Fibroblast of mammary gland (primary cell): ENCODE results near the gene NUP210L.
A peak's percentile ranks its signal among the peaks of the same experiment; 100 is the strongest.

Experiments
- DNase-seq: peaks from one replicate; pipeline ENCODE4 v3.0.0-alpha.2; 2010; ENCODE audit warnings: low read depth
- H3K4me3 ChIP-seq: 2 replicates; pipeline ENCODE4 v1.5.1; 2011; ENCODE audit warnings: low read depth, mild to moderate bottlenecking, low read length, moderate library complexity; ENCODE audit not compliant: control insufficient read depth
- CTCF ChIP-seq: conservative IDR thresholded peaks from 2 replicates; pipeline ENCODE4 v1.5.1; 2011; ENCODE audit warnings: low read depth, low read length, inconsistent platforms; ENCODE audit not compliant: control insufficient read depth, insufficient read depth

The NUP210L gene

DNA sequence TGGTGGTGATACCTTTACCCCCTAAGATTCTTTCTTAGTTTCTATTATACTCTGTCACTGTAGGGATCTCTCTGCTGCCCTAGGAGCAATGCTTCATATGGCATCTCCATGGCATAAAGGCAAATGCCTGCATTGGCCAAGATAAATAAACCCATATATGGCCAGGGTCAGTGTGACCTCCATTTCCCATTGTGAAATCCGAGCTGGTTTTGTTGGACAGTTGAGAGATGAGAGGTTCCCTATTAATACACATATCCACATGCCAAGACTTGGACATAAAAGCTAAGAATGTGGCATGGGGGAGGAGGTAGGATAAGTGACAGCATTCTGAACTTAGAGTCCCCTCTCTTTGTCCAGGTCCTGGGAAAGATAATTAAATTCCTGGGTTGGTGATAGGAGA is 35.7 kb upstream of the NUP210L start:
- TF ChIP-seq CTCF, result no peak
- H3K4me3 ChIP-seq, result no peak overlapping the region
- DNase-seq, result peak; percentile 45

DNA sequence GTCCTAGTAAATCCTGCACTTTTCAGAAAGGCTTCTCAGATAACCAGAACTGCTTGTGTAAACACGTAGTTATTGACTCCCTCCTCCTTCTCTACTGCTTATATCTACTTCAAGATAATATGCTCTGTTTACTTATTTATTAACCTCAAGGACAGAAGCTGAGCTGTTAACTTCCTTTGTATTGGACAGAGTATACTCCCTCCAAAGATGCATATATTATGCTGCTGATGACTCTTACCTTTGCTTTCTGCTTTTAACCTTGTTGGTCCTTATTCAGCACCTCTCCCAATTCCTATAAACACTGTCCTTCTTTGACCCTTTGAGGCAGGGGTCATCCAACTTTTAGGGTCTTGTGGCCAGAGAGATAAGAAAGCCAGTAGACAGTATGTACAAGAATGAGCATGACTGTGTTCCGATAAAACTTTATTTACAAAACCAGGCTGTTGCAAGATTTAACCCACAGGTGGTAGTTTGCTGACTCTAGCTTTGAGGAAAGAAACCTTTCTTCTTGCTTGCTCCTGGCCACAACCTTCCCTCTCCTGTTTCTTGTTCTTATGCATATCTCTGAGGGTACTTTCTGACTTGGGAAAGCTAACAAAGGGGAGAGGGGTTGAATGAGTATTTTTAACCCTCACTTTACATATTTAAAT is 32.1 kb upstream of the NUP210L start:
- no peak overlapping the region for H3K4me3 ChIP-seq
- no peak for DNase-seq
- TF ChIP-seq CTCF, result no peak

- H3K4me3 ChIP-seq, result no peak overlapping the region
- TF ChIP-seq CTCF, result peak; percentile 49
- peak; percentile 52 for DNase-seq
Observed at GRCh38 chr1:154186177-154186576, 31.3 kb upstream of the NUP210L start.

GRCh38 chr1:154183046-154183915 is 28.4 kb upstream of the NUP210L start:
- H3K4me3 ChIP-seq, result peak overlapping the region; percentile 99
- no peak for TF ChIP-seq CTCF
- DNase-seq, result peak; percentile 92

DNA sequence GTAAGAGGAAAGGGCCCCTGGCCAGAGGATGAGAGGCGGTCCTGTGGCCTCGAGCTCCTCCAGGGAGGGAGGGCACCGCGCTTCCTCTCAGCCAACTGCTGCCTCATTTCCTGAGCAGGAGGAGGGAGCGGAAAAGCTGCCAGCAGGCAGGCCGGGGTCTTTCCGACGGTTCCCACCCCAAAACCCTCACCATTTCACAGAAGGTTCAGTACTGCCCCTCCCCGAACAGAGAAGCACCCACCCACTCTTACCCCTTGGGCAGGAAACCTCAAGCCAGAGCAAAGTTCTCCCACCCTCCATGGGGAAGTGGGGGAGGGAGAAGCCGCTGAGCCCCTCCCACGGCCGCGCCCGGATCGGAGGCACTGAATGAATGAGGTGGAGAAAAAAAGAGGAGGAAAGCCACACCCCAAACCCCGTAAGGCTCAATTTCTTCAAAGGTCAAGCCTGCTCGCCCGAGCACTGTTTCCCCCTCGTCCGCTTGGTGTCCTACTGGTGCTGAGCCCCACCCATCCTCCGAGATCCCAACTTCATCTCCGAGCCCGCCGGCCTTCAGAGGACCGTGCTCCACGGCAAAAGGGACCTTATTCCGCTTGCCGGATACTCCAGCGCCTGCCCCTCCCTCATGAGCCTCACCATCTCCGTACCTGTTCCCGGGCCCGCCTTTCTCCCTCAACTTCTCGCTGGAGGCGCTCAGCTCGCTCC is 27.6 kb upstream of the NUP210L start:
- no peak for TF ChIP-seq CTCF
- H3K4me3 ChIP-seq, result peak overlapping the region; percentile 99
- DNase-seq, result peak; percentile 79

- TF ChIP-seq CTCF, result no peak
- no peak for DNase-seq
Observed at GRCh38 chr1:154181944-154182343, 27.1 kb upstream of the NUP210L start.

More at GRCh38 chr1:154181944-154182343, 27.1 kb upstream of the NUP210L start:
- H3K4me3 ChIP-seq, result peak overlapping the region; percentile 99
